H9 (cell line): Measurements from ENCODE around the gene ARAF. TPM values are rescaled to one million over a fixed set of nuclear protein-coding genes. Genes with fewer than 3 reads are reported as not detected.

Experiments used
- DNase-seq: peaks from one replicate; pipeline ENCODE4 v3.0.0-alpha.2; 2017
- H2AFZ ChIP-seq: one replicate; pipeline ENCODE4 v1.6.1; 2013; ENCODE audit warnings: mild to moderate bottlenecking, low read length, control low read depth, moderate library complexity
- H2AK5ac ChIP-seq: 2 replicates; pipeline ENCODE4 v1.6.1; 2013; ENCODE audit warnings: low read length, control low read depth, mixed read lengths; ENCODE audit not compliant: insufficient read length
- H2BK120ac ChIP-seq: one replicate; pipeline ENCODE4 v1.6.1; 2013; ENCODE audit warnings: low read depth, mild to moderate bottlenecking, low read length, control low read depth, inconsistent platforms; ENCODE audit not compliant: poor library complexity, severe bottlenecking
- H2BK12ac ChIP-seq: 2 replicates; pipeline ENCODE4 v1.6.1; 2013; ENCODE audit warnings: low read length, control low read depth, mixed read lengths, low read depth; ENCODE audit not compliant: insufficient read length
- H2BK15ac ChIP-seq: 2 replicates; pipeline ENCODE4 v1.6.1; 2013; ENCODE audit warnings: low read depth, low read length, control low read depth
- H2BK20ac ChIP-seq: one replicate; pipeline ENCODE4 v1.6.1; 2013; ENCODE audit warnings: low read depth, mild to moderate bottlenecking, low read length, control low read depth, inconsistent platforms; ENCODE audit not compliant: poor library complexity, severe bottlenecking
- H2BK5ac ChIP-seq: 2 replicates; pipeline ENCODE4 v1.6.1; 2013; ENCODE audit warnings: low read length, control low read depth, mixed read lengths; ENCODE audit not compliant: insufficient read length
- H3K14ac ChIP-seq: 2 replicates; pipeline ENCODE4 v1.6.1; 2013; ENCODE audit warnings: low read length, control low read depth; ENCODE audit not compliant: insufficient read depth
- H3K18ac ChIP-seq: 2 replicates; pipeline ENCODE4 v1.6.1; 2013; ENCODE audit warnings: low read depth, mild to moderate bottlenecking, mixed read lengths, low read length, control low read depth; ENCODE audit not compliant: insufficient read length
- H3K23ac ChIP-seq: 2 replicates; pipeline ENCODE4 v1.6.1; 2013; ENCODE audit warnings: low read length, control low read depth, mixed read lengths, low read depth; ENCODE audit not compliant: insufficient read length
- H3K23me2 ChIP-seq: 2 replicates; pipeline ENCODE4 v1.6.1; 2013; ENCODE audit warnings: low read depth, mild to moderate bottlenecking, mixed read lengths, low read length, control low read depth; ENCODE audit not compliant: insufficient read length, poor library complexity, severe bottlenecking
- H3K27ac ChIP-seq: 2 replicates; pipeline ENCODE4 v1.5.1; 2013; ENCODE audit warnings: low read length, control low read depth, mixed read lengths, low read depth; ENCODE audit not compliant: insufficient read length
- H3K27me3 ChIP-seq: 2 replicates; pipeline ENCODE4 v1.6.1; 2013; ENCODE audit warnings: low read length, control low read depth, inconsistent platforms; ENCODE audit not compliant: insufficient read depth
- H3K4ac ChIP-seq: 2 replicates; pipeline ENCODE4 v1.6.1; 2013; ENCODE audit warnings: low read depth, mild to moderate bottlenecking, control low read depth, inconsistent platforms, low read length, moderate library complexity
- H3K4me1 ChIP-seq: 2 replicates; pipeline ENCODE4 v1.6.1; 2013; ENCODE audit warnings: low read length, control low read depth, inconsistent platforms; ENCODE audit not compliant: insufficient read depth
- H3K4me2 ChIP-seq: 2 replicates; pipeline ENCODE4 v1.6.1; 2013; ENCODE audit warnings: low read length, control low read depth, mixed read lengths; ENCODE audit not compliant: insufficient read length, insufficient read depth
- H3K56ac ChIP-seq: 2 replicates; pipeline ENCODE4 v1.6.1; 2013; ENCODE audit warnings: low read depth, mild to moderate bottlenecking, mixed read lengths, low read length, control low read depth; ENCODE audit not compliant: insufficient read length
- H3K79me1 ChIP-seq: 2 replicates; pipeline ENCODE4 v1.6.1; 2013; ENCODE audit warnings: low read depth, mild to moderate bottlenecking, moderate library complexity, low read length, control low read depth, inconsistent platforms; ENCODE audit not compliant: insufficient read depth, poor library complexity, severe bottlenecking
- H3K79me2 ChIP-seq: 2 replicates; pipeline ENCODE4 v1.6.1; 2013; ENCODE audit warnings: low read length, control low read depth, inconsistent platforms; ENCODE audit not compliant: insufficient read depth
- H3K9ac ChIP-seq: 2 replicates; pipeline ENCODE4 v1.6.1; 2013; ENCODE audit warnings: low read length, control low read depth, mixed read lengths; ENCODE audit not compliant: insufficient read length; ENCODE audit errors: extremely low read depth
- H3K9me3 ChIP-seq: one replicate; pipeline ENCODE4 v1.6.1; 2013; ENCODE audit warnings: low read depth, low read length, inconsistent platforms; ENCODE audit not compliant: control insufficient read depth
- H3T11ph ChIP-seq: one replicate; pipeline ENCODE4 v1.6.1; 2013; ENCODE audit warnings: mild to moderate bottlenecking, low read length, control low read depth, inconsistent platforms
- H4K20me1 ChIP-seq: one replicate; pipeline ENCODE4 v1.6.1; 2013; ENCODE audit not compliant: control insufficient read depth, insufficient read length, insufficient read depth
- H4K5ac ChIP-seq: 2 replicates; pipeline ENCODE4 v1.6.1; 2013; ENCODE audit warnings: low read depth, mild to moderate bottlenecking, mixed read lengths, low read length, control low read depth; ENCODE audit not compliant: insufficient read length
- H4K8ac ChIP-seq: replicated peaks from 2 replicates; pipeline ENCODE4 v1.6.1; 2013; ENCODE audit warnings: low read length, control low read depth, mixed read lengths, low read depth; ENCODE audit not compliant: insufficient read length
- H4K91ac ChIP-seq: 2 replicates; pipeline ENCODE4 v1.6.1; 2013; ENCODE audit warnings: low read depth, mild to moderate bottlenecking, moderate library complexity, mixed read lengths, low read length, control low read depth; ENCODE audit not compliant: insufficient read length
- H3K27ac Mint-ChIP-seq, 3 experiments: 2 replicates in 2 of 3; 3 replicates in 1 of 3; pipeline ENCODE4 v1.8.0; 2020 to 2021; ENCODE audit warnings: mixed read lengths in 3 of 3, mild to moderate bottlenecking in 1 of 3, moderate library complexity in 1 of 3
- H3K27me3 Mint-ChIP-seq: 2 replicates; pipeline ENCODE4 v1.8.0; 2021; ENCODE audit warnings: low read depth, mild to moderate bottlenecking, moderate library complexity, mixed read lengths
- H3K36me3 Mint-ChIP-seq, 3 experiments: 2 replicates in 2 of 3; 3 replicates in 1 of 3; pipeline ENCODE4 v1.8.0; 2020 to 2021; ENCODE audit warnings: low read depth in 3 of 3, mixed read lengths in 3 of 3; ENCODE audit not compliant: insufficient read depth in 1 of 3
- H3K4me1 Mint-ChIP-seq, 2 experiments: 2 replicates each; pipeline ENCODE4 v1.8.0; 2020; ENCODE audit warnings: mixed read lengths in 2 of 2
- H3K4me3 Mint-ChIP-seq, 2 experiments: 2 replicates in 1 of 2; 3 replicates in 1 of 2; pipeline ENCODE4 v1.8.0; 2020 to 2021; ENCODE audit warnings: mild to moderate bottlenecking in 2 of 2, mixed read lengths in 2 of 2, moderate library complexity in 1 of 2
- H3K9me3 Mint-ChIP-seq, 2 experiments: 2 replicates in 1 of 2; 3 replicates in 1 of 2; pipeline ENCODE4 v1.8.0; 2020; ENCODE audit warnings: mild to moderate bottlenecking in 2 of 2, mixed read lengths in 2 of 2, moderate library complexity in 1 of 2
- CTCF ChIP-seq: fragments of 200-600 bp; sonication (generic); conservative IDR thresholded peaks from 3 replicates; pipeline ENCODE4 v1.8.0; 2021; ENCODE audit warnings: antibody characterized with exemption, mild to moderate bottlenecking
- WGBS: extraction: QIAGEN DNeasy Blood & Tissue Kit; methylation state at CpG from one replicate; pipeline ENCODE4 v1.1.7; 2013; ENCODE audit warnings: missing lambda C conversion rate, low lambda C conversion rate, mixed read lengths; ENCODE audit not compliant: insufficient read length; ENCODE audit errors: extremely low coverage; 5-methylcytosine and 5-hydroxymethylcytosine counted together
- total RNA-seq: library from RNA; stranded (reverse); gene quantifications from 2 replicates; pipeline ENCODE4 v1.2.1, GENCODE V29; 2021

The ARAF gene
- total RNA-seq, 1 experiment from 2014 or later: 48.1 TPM

- no peaks in the 10 kb centered on the region for H3K79me2 ChIP-seq
- H3K4me3 Mint-ChIP-seq: no peak overlapping the region; a peak in 2 of 5 replicates
These were observed 9.8 kb downstream of the ARAF start for GRCh38 chrX:47570794-47571193.

More at GRCh38 chrX:47570794-47571193, 9.8 kb downstream of the ARAF start:
- Histone ChIP-seq H3K56ac (no peak overlapping the region), H3K14ac (no peak overlapping the region), H3K9ac (no peak overlapping the region), H2BK15ac (no peak overlapping the region), H2BK12ac (no peak overlapping the region), H3K79me1 (no peaks in the 10 kb centered on the region), H3K27me3 (no peaks in the 10 kb centered on the region), H4K20me1 (no peaks in the 10 kb centered on the region), H3K9me3 (peaks cover 51% of the 10 kb centered on the region), H3K23ac (no peak overlapping the region), H2AK5ac (no peak overlapping the region), H2AFZ (no peak overlapping the region), H3K18ac (no peak overlapping the region), H2BK120ac (no peak overlapping the region), H4K5ac (no peak overlapping the region), H4K91ac (no peak overlapping the region), H2BK20ac (no peak overlapping the region), H2BK5ac (no peak overlapping the region), H3T11ph (no peak overlapping the region), H3K4ac (no peak overlapping the region), H3K4me2 (no peak overlapping the region), H3K4me1 (peaks cover 3% of the 10 kb centered on the region; the same call in 1 of the 2 replicates), H3K23me2 (no peaks in the 10 kb centered on the region), H3K27ac (no peak overlapping the region), H4K8ac (no peak overlapping the region)
- Mint-ChIP-seq H3K9me3 (peaks cover 81 to 88% of the 10 kb centered on the region in 2 experiments), H3K27ac (peak overlapping the region in 1 of 3 experiments; percentile 52; a peak in 1 of 7 replicates), H3K4me1 (peaks cover 13 to 22% of the 10 kb centered on the region in 2 experiments), H3K27me3 (peaks cover 3% of the 10 kb centered on the region; the same call in 1 of the 2 replicates), H3K36me3 (peaks cover 53 to 68% (median 67%) of the 10 kb centered on the region in 3 experiments)
- WGBS: no CpG with 5 or more reads among the region's 8 CpGs
- no peak for TF ChIP-seq CTCF
- no peak for DNase-seq
